Fibroblast of skin of back (primary cell): ENCODE data around the gene BRSK2.
"Not testable (repeated sequence)": the region's sequence is repeated elsewhere in the genome, so short reads cannot be mapped to it uniquely, and the experiment has no call there.

Experiments used
- DNase-seq: peaks from one replicate; pipeline ENCODE4 v3.0.0-alpha.2; 2013

BRSK2 gene

DNA sequence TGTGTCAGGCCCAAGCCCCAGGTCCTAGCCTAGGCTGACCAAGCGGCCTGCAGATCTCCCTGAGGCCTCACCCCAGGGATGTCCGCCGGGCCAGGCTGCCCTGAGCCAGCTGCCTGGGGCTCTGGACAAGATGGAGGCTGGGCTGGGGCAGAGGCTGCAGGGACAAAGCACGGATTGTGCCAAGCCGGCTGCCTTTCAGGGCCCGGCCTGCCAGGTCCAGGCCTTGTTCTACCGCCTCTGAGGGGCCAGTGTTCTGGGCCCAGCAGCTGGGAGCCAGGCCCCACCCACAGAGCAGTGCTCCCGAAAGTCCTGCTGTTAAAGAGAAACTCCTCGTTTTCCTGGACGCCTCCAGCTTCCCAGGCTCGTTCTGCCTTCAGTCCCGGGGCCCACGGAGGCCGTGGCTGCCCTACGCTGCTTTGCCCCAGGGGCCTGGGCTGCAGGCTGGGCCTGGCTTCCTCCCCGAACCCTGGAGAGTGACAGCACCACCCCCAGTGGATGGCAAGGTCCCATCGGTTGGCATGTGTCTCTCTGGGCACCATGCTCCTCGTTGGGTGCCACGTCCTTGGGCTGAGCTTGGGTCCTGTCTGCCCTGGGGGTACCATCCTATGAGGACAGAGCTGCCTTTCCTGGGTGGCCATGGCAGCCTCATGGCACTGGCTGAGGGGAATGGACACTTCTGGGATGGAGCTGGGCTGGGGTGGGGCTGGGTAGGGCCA, 7.6 kb downstream of the BRSK2 start:
- no peak for DNase-seq

GRCh38 chr11:1397862-1398527, 8.3 kb downstream of the BRSK2 start:
- DNase-seq = no peak

- no peak for DNase-seq
These were observed 8.9 kb downstream of the BRSK2 start for GRCh38 chr11:1398528-1399235.

DNA sequence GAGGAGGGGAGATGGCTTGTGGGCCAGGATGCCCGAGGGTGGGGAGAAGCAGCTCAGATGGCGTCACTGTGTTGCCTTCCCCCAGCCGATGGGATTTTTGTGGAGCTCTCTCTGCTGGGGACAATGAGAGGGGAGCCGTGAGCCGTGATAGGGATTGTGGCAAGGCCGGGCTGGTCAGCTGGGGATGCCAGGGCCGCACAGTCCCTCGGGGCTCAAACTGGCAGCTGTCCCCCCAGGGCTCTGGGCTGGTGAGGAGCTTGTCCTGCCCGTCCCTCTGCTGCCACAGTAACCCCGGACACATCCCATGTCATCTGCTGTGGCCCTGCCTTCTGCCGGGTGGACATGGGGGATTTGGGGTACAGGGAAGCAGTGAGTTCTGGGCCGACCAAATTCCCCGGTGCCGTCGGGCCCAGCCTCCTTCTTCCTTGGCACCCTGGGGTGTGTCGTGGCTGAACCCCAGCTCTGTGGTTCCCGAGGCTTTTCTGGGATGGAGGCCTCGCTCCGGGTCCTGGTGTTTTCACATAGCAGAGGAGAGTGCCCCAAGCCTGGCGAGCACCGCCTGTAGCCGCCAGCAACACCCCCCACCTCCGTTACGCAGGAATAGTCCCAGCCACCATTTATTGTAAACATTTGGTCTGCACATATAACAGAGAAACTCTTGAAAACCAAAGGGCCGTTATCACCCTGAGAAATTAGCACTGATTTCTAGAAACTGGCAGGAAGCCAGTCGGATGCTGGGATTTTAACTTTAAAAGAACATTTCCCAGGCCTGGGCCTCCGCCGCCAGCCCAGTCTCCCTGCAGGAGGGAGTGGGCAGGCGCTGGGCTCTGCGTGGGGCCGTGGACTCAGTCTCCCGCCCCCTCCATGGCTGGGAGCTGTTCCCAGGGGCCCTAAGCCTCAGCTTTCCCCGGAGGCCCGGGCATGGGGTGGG, 9.9 kb downstream of the BRSK2 start:
- no peak for DNase-seq

- DNase-seq = no peak
These were observed 10.8 kb downstream of the BRSK2 start for GRCh38 chr11:1400317-1401170.

GRCh38 chr11:1401171-1401445, 11.4 kb downstream of the BRSK2 start:
- DNase-seq = no peak

- DNase-seq = peak; percentile 50
These were observed 12.0 kb downstream of the BRSK2 start for GRCh38 chr11:1401656-1402221.

GRCh38 chr11:1402355-1403077, 12.8 kb downstream of the BRSK2 start:
- no peak for DNase-seq

GRCh38 chr11:1403078-1403620, 13.4 kb downstream of the BRSK2 start:
- no peak for DNase-seq

DNA sequence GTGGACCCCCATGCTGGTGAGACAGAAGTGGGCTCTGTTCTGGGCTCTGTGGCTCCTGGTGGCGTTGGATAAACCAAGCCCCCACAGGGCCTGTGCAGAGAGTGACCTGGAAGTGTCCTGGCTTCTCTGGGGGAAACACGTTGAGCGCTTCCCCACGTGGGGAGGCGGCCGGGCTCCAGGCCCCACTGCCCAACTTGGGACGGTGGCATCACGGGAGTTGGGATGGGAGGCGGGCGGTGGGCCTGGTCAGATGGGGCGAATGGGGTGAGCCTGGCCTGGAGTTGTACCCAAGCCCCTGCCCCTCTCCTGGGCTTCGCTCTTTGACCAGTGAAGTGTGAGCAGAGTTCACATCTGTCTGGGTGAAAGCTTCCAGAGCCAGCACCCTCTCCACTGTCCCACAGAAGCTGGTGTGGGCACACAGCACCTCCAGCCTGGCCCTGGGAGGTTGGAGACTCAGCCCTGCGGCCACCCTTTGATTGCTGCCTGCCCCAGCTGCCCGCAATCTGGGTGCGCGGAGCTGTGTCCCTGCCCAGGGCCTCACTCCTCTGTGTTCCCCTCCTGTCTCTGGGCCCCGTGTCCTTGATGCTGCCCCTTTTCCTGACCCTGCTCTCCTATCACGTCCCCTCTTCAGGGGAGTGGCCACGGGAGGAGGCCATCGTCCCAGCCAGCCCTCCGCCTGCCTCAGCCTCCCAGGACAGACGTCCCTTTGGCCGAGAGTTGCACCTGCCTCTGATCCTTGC, 14.2 kb downstream of the BRSK2 start:
- DNase-seq = no peak

DNA sequence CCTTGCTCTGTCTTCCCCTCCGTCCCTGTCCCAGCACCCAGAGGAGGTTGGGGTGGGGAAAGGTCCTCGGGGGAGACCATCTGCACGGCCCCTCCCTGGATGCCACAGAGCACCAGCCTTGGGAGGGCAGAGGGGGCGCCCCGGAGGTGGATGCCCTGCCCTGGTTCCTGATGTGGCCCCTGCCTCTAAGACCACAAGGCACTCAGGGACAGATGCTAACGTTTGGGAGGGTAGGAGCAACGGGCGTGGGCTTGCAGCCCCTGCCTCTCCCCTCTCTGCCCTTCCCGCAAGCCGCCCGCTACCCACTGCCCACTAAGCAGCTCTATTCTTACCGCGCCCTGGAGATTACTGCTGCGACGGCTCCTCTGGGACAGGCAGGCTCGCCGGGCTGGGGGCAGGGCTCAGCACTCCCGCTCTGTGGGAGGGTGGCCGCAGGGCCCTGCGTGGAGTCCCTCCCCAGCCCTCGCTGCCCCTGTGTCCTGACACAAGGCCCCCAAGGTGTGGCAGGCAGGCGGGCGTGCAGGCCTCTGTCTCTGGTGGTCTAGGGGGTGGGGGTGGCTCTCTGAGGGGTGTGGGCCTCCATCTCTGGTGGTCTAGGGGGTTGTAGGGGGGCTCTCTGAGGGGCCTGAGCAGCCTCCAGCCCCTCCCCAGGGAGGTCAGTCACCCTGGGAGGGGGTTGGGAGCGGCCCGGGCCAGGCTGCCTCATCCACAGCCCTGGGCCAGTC, 14.9 kb downstream of the BRSK2 start:
- no peak for DNase-seq

- no peak for DNase-seq
These were observed 15.7 kb downstream of the BRSK2 start for GRCh38 chr11:1405186-1406020.

- DNase-seq = no peak
These were observed 17.1 kb downstream of the BRSK2 start for GRCh38 chr11:1406571-1407485.

- DNase-seq = no peak
These were observed 17.9 kb downstream of the BRSK2 start for GRCh38 chr11:1407668-1408067.

- no peak for DNase-seq
These were observed 18.6 kb downstream of the BRSK2 start for GRCh38 chr11:1408346-1408745.

DNA sequence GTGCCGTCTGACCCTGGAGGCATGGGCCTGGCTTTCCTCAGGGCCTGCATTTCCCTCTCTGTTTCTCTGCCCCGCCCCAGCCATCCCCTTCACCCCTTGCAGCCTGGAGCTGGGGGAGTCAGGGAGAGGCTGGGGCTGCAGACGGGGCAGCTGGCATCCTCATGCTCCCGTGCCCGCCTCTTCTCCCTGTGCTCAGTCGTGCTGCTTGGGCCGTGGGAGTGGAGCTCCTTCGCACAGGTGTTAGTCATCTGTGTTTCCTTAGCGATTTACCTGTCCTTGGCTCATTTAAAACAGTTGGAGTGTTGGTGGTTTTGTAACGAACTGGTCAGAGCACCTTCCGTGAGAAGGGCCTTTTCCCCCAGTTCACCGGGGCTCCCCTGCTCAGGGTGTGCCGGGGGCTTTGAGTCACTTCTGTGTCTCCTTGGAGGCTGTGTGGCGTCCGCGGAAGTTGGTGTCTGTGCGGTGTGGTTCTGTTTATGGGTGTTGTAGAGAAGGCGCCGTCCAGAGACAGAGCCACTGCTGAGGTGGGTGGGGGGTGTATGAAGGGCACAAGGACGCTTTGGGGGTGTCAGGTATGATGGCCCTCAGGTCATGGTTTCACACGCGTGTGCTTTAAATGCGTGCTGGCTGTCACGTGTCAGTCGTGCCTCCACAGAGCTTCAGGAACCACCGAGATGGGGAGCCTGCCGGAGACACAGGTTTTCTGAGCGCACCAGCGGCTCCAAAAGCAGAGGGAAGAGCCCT, 19.5 kb downstream of the BRSK2 start:
- DNase-seq = no peak

GRCh38 chr11:1409852-1410125, 20.1 kb downstream of the BRSK2 start:
- not testable (repeated sequence) for DNase-seq
